Chondrocyte (in vitro differentiated cells): ENCODE data around the gene CDH11. TPM values are rescaled to one million over a fixed set of nuclear protein-coding genes. Genes with fewer than 3 reads are reported as not detected.
A peak's percentile ranks its signal among the peaks of the same experiment; 100 is the strongest.

Experiments used
- DNase-seq: peaks from one replicate; pipeline ENCODE4 v3.0.0; 2021; ENCODE audit warnings: mixed read lengths, low spot score
- H3K27ac Mint-ChIP-seq: one replicate; pipeline ENCODE4 v1.8.0; 2021; ENCODE audit warnings: mild to moderate bottlenecking, moderate library complexity, mixed read lengths; ENCODE audit not compliant: unreplicated experiment
- H3K27me3 Mint-ChIP-seq: 2 replicates; pipeline ENCODE4 v1.8.0; 2021; ENCODE audit warnings: low read depth, mixed read lengths
- H3K36me3 Mint-ChIP-seq: 2 replicates; pipeline ENCODE4 v1.8.0; 2021; ENCODE audit warnings: low read depth, mixed read lengths
- H3K4me1 Mint-ChIP-seq: 2 replicates; pipeline ENCODE4 v1.8.0; 2021; ENCODE audit warnings: low read depth, mild to moderate bottlenecking, mixed read lengths
- H3K4me3 Mint-ChIP-seq: one replicate; pipeline ENCODE4 v1.8.0; 2021; ENCODE audit warnings: mild to moderate bottlenecking, moderate library complexity, mixed read lengths; ENCODE audit not compliant: unreplicated experiment
- H3K9me3 Mint-ChIP-seq: 2 replicates; pipeline ENCODE4 v1.8.0; 2021; ENCODE audit warnings: low read depth, mixed read lengths
- CTCF ChIP-seq: fragments of 200-600 bp; sonication (generic); IDR thresholded peaks from 2 replicates; pipeline ENCODE4 v1.5.0; 2021; ENCODE audit warnings: antibody characterized with exemption, mild to moderate bottlenecking, moderate library complexity
- total RNA-seq: library from RNA; stranded (reverse); gene quantifications from 3 replicates; pipeline ENCODE4 v1.2.1, GENCODE V29; 2021

Gene CDH11
- total RNA-seq, 1 donor from 2014 or later = 936 TPM

- Mint-ChIP-seq H3K4me1 (peaks cover 53% of the 10 kb centered on the region), H3K36me3 (peaks cover 7% of the 10 kb centered on the region), H3K4me3 (no peak overlapping the region), H3K9me3 (no peaks in the 10 kb centered on the region), H3K27me3 (no peaks in the 10 kb centered on the region), H3K27ac (peak overlapping the region; percentile 25)
- TF ChIP-seq CTCF = no peak
- DNase-seq = no peak
These were observed 38.6 kb downstream of the CDH11 start for GRCh38 chr16:65083164-65083857.

GRCh38 chr16:65079549-65079948 lies 42.3 kb downstream of the CDH11 start:
- TF ChIP-seq CTCF = no peak
- H3K4me1 Mint-ChIP-seq = peaks cover 53% of the 10 kb centered on the region
- H3K27me3 Mint-ChIP-seq = no peaks in the 10 kb centered on the region
- peaks cover 10% of the 10 kb centered on the region for H3K36me3 Mint-ChIP-seq
- no peaks in the 10 kb centered on the region for H3K9me3 Mint-ChIP-seq
- peak overlapping the region; percentile 58 for H3K27ac Mint-ChIP-seq
- no peak overlapping the region for H3K4me3 Mint-ChIP-seq
- no peak for DNase-seq

- peak overlapping the region; percentile 15 for H3K27ac Mint-ChIP-seq
- H3K4me3 Mint-ChIP-seq = no peak overlapping the region
- no peak for DNase-seq
- H3K36me3 Mint-ChIP-seq = peaks cover 10% of the 10 kb centered on the region
- TF ChIP-seq CTCF = no peak
- H3K4me1 Mint-ChIP-seq = peaks cover 50% of the 10 kb centered on the region
- H3K27me3 Mint-ChIP-seq = no peaks in the 10 kb centered on the region
- H3K9me3 Mint-ChIP-seq = no peaks in the 10 kb centered on the region
These were observed 44.7 kb downstream of the CDH11 start for GRCh38 chr16:65077181-65077580.

- H3K4me1 Mint-ChIP-seq = peaks cover 55% of the 10 kb centered on the region
- no peak overlapping the region for H3K27ac Mint-ChIP-seq
- H3K27me3 Mint-ChIP-seq = no peaks in the 10 kb centered on the region
- no peaks in the 10 kb centered on the region for H3K9me3 Mint-ChIP-seq
- H3K36me3 Mint-ChIP-seq = peaks cover 15% of the 10 kb centered on the region
- no peak overlapping the region for H3K4me3 Mint-ChIP-seq
- DNase-seq = no peak
- no peak for TF ChIP-seq CTCF
These were observed 46.0 kb downstream of the CDH11 start for GRCh38 chr16:65075877-65076276.

GRCh38 chr16:65071433-65072311 lies 50.2 kb downstream of the CDH11 start:
- DNase-seq = no peak

More at GRCh38 chr16:65071433-65072311, 50.2 kb downstream of the CDH11 start:
- Mint-ChIP-seq H3K4me1 (peaks cover 68% of the 10 kb centered on the region), H3K4me3 (peak overlapping the region; percentile 33), H3K27me3 (no peaks in the 10 kb centered on the region), H3K9me3 (no peaks in the 10 kb centered on the region), H3K36me3 (peaks cover 10% of the 10 kb centered on the region), H3K27ac (peak overlapping the region; percentile 100)
- TF ChIP-seq CTCF = no peak
